OCI-LY3 (cell line): Measurements from ENCODE around the gene TCF12.

Experiments
- H2AFZ ChIP-seq: fragments of 200-600, 300-600 bp; shearing (Covaris generic); 2 replicates; pipeline ENCODE4 v1.6.0; 2014; ENCODE audit warnings: antibody characterized with exemption, low read depth, low read length
- H3K27ac ChIP-seq: fragments of 200-600, 300-600 bp; sonication (generic); 2 replicates; pipeline ENCODE4 v1.5.1; 2014; ENCODE audit warnings: mild to moderate bottlenecking, low read length, moderate library complexity, mixed read lengths
- H3K27me3 ChIP-seq: fragments of 200-600, 300-600 bp; sonication (generic); 2 replicates; pipeline ENCODE4 v1.6.1; 2014; ENCODE audit warnings: low read depth, low read length, mixed read lengths
- H3K36me3 ChIP-seq: fragments of 200-600, 300-600 bp; sonication (generic); replicated peaks from 2 replicates; pipeline ENCODE3; 2014; ENCODE audit warnings: low read depth, low read length, mixed read lengths
- H3K4me1 ChIP-seq: fragments of 300-600, 200-600 bp; sonication (generic); 2 replicates; pipeline ENCODE4 v1.6.1; 2014; ENCODE audit warnings: low read length, mixed read lengths
- H3K4me2 ChIP-seq: fragments of 200-600, 300-600 bp; sonication (generic); 2 replicates; pipeline ENCODE4 v1.6.1; 2014; ENCODE audit warnings: low read length, mixed read lengths
- H3K4me3 ChIP-seq: fragments of 300-600, 200-600 bp; sonication (generic); 2 replicates; pipeline ENCODE4 v1.5.1; 2014; ENCODE audit warnings: antibody characterized with exemption, mild to moderate bottlenecking, low read length, moderate library complexity
- H3K79me2 ChIP-seq: fragments of 300-600, 200-600 bp; shearing (Covaris generic); 2 replicates; pipeline ENCODE4 v1.6.1; 2014; ENCODE audit warnings: mild to moderate bottlenecking, low read length, mixed read lengths
- H3K9ac ChIP-seq: fragments of 300-600, 200-600 bp; shearing (Covaris generic); 2 replicates; pipeline ENCODE4 v1.6.0; 2014; ENCODE audit warnings: mild to moderate bottlenecking, low read length, moderate library complexity
- H3K9me3 ChIP-seq: fragments of 200-600, 300-600 bp; shearing (Covaris generic); 2 replicates; pipeline ENCODE4 v1.6.1; 2014; ENCODE audit warnings: low read length, mixed read lengths; ENCODE audit not compliant: insufficient read depth
- H4K20me1 ChIP-seq: fragments of 200-600, 300-600 bp; sonication (generic); 2 replicates; pipeline ENCODE4 v1.6.1; 2016; ENCODE audit warnings: low read length, mixed read lengths; ENCODE audit not compliant: insufficient read depth
- CTCF ChIP-seq: fragments of 200-600, 300-600 bp; sonication (generic); IDR thresholded peaks from 2 replicates; pipeline ENCODE4 v1.5.1; 2014; ENCODE audit warnings: antibody characterized with exemption, low read length, low read depth
- EZH2phosphoT487 ChIP-seq: fragments of 200-600 bp; shearing (Covaris generic); IDR thresholded peaks from 2 replicates; pipeline ENCODE4 v1.6.1; 2018; ENCODE audit warnings: antibody characterized with exemption, mixed run types, low read depth

The TCF12 gene

GRCh38 chr15:57309856-57310760, 391.7 kb downstream of the TCF12 start:
- H3K27me3 ChIP-seq: no peaks in the 10 kb centered on the region
- no peak overlapping the region for H3K4me2 ChIP-seq
- H3K79me2 ChIP-seq: peaks cover 22% of the 10 kb centered on the region
- no peak overlapping the region for H3K4me3 ChIP-seq
- TF ChIP-seq CTCF (no peak), EZH2phosphoT487 (no peak)
- H3K4me1 ChIP-seq: peaks cover 11% of the 10 kb centered on the region
- H3K9ac ChIP-seq: no peak overlapping the region
- H3K36me3 ChIP-seq: peaks cover 17% of the 10 kb centered on the region
- H4K20me1 ChIP-seq: peaks cover 20% of the 10 kb centered on the region
- no peak overlapping the region for H3K27ac ChIP-seq
- no peaks in the 10 kb centered on the region for H3K9me3 ChIP-seq
- no peak overlapping the region for H2AFZ ChIP-seq

- Histone ChIP-seq H3K36me3 (peaks cover 17% of the 10 kb centered on the region), H2AFZ (no peak overlapping the region), H3K9ac (no peak overlapping the region), H3K4me1 (peaks cover 10% of the 10 kb centered on the region), H3K27me3 (no peaks in the 10 kb centered on the region), H4K20me1 (peaks cover 14% of the 10 kb centered on the region), H3K27ac (no peak overlapping the region), H3K4me2 (no peak overlapping the region), H3K4me3 (no peak overlapping the region), H3K79me2 (peaks cover 14% of the 10 kb centered on the region), H3K9me3 (no peaks in the 10 kb centered on the region)
- no peak for TF ChIP-seq CTCF
- TF ChIP-seq EZH2phosphoT487: no peak
Measured at GRCh38 chr15:57310876-57311275, 392.4 kb downstream of the TCF12 start.

GRCh38 chr15:57312006-57312317, 393.5 kb downstream of the TCF12 start:
- Histone ChIP-seq H3K9me3 (no peaks in the 10 kb centered on the region), H4K20me1 (peaks cover 5% of the 10 kb centered on the region), H2AFZ (no peak overlapping the region), H3K4me2 (no peak overlapping the region), H3K27me3 (no peaks in the 10 kb centered on the region), H3K79me2 (peaks cover 3% of the 10 kb centered on the region), H3K36me3 (peaks cover 10% of the 10 kb centered on the region), H3K9ac (no peak overlapping the region), H3K27ac (no peak overlapping the region), H3K4me1 (0 out of 2 replicates have a peak, but pooled peaks cover 4% of the 10 kb centered on the region), H3K4me3 (no peak overlapping the region)
- TF ChIP-seq CTCF (no peak), EZH2phosphoT487 (no peak)

- H3K4me3 ChIP-seq: no peak overlapping the region
- H3K27ac ChIP-seq: no peak overlapping the region
- no peaks in the 10 kb centered on the region for H3K9me3 ChIP-seq
- TF ChIP-seq CTCF: no peak
- H3K27me3 ChIP-seq: no peaks in the 10 kb centered on the region
- no peaks in the 10 kb centered on the region for H4K20me1 ChIP-seq
- no peak overlapping the region for H3K4me2 ChIP-seq
- H3K79me2 ChIP-seq: no peaks in the 10 kb centered on the region
- H3K4me1 ChIP-seq: 0 out of 2 replicates have a peak, but pooled peaks cover 4% of the 10 kb centered on the region
- peaks cover 6% of the 10 kb centered on the region for H3K36me3 ChIP-seq
- H2AFZ ChIP-seq: no peak overlapping the region
- no peak overlapping the region for H3K9ac ChIP-seq
Measured at GRCh38 chr15:57312318-57313133, 394.1 kb downstream of the TCF12 start.
